ENCODE results near the gene LY9. TPM values are rescaled to one million over a fixed set of nuclear protein-coding genes. Genes with fewer than 3 reads are reported as not detected.

The LY9 gene
- total RNA-seq, 2 donors from 2014 or later, result 0.33 to 1.6 TPM

DNA sequence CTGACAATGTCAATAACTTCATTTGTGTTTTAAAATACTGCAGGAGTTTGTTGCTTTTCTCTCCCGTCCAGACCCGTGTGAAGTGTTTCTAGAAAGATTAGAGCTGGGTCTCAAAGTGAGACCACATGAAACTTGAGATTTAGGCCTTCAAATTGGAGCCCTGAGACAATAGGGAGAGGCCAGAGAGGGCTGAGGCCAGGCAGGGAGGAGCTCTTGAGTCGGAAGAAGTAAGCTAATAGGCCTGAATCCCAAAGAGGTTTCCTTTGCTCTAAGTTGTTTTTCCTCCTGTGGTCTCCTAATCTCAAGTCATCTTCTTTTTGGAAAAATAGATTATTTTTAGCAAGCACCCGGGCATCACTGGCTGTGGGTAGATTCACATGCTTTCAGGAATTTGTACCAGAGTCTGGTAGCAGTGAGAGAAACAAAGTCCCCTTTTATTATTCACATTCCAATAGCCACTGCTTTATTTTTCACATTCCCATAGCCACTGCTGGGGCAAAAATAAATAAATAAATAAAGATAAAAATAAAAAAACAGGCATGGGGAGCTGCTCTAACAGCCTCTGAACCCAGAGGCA, 41.1 kb downstream of the LY9 start:
- 54 to 64% methylated on average over 4 of the region's 4 CpGs for WGBS, 2 donors
- Histone ChIP-seq H3K4me3 (no peak overlapping the region), H3K4me1 (no peaks in the 10 kb centered on the region), H3K27ac (no peak overlapping the region), H3K36me3 (replicated peaks in 1 of 2; ENCODE audit: insufficient read depth in 1 of 2, low read depth in 2 of 2) (no peaks in the 10 kb centered on the region), H3K27me3 (no peaks in the 10 kb centered on the region), H3K9me3 (no peaks in the 10 kb centered on the region)
- TF ChIP-seq, protein P1, sequence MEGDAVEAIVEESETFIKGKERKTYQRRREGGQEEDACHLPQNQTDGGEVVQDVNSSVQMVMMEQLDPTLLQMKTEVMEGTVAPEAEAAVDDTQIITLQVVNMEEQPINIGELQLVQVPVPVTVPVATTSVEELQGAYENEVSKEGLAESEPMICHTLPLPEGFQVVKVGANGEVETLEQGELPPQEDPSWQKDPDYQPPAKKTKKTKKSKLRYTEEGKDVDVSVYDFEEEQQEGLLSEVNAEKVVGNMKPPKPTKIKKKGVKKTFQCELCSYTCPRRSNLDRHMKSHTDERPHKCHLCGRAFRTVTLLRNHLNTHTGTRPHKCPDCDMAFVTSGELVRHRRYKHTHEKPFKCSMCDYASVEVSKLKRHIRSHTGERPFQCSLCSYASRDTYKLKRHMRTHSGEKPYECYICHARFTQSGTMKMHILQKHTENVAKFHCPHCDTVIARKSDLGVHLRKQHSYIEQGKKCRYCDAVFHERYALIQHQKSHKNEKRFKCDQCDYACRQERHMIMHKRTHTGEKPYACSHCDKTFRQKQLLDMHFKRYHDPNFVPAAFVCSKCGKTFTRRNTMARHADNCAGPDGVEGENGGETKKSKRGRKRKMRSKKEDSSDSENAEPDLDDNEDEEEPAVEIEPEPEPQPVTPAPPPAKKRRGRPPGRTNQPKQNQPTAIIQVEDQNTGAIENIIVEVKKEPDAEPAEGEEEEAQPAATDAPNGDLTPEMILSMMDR (IDR thresholded peaks at IDR 0.05), result no peak
- no peak for TF ChIP-seq POLR2A (IDR thresholded peaks at IDR 0.05)
- intact Hi-C loops (cut with DNase I), result loop anchor here (5.0 to 10.0 kb wide), 2 partner anchors 115 to 258 kb away; partner anchors contain the start of genes ITLN2 and KLHDC9
- ATAC-seq, result no peak
- DNase-seq, result no peak

- no peaks in the 10 kb centered on the region for H3K9me3 ChIP-seq
- H3K4me3 ChIP-seq, result no peak overlapping the region
- 61 to 88% methylated on average over 7 to 9 of the region's 9 CpGs for WGBS, 2 donors
- TF ChIP-seq, protein P1 (IDR thresholded peaks at IDR 0.05), result no peak
- TF ChIP-seq POLR2A (IDR thresholded peaks at IDR 0.05), result no peak
- no peak overlapping the region for H3K27ac ChIP-seq
- intact Hi-C loops (cut with DNase I), result loop anchor here (5.0 to 10.0 kb wide), 2 partner anchors 115 to 257 kb away; partner anchors contain the start of genes ITLN2 and KLHDC9
- ATAC-seq, result no peak
- H3K4me1 ChIP-seq, result no peaks in the 10 kb centered on the region
- H3K27me3 ChIP-seq, result no peaks in the 10 kb centered on the region
- DNase-seq, result peak in 2 of 4 donors; percentile 22 to 37
- no peaks in the 10 kb centered on the region for H3K36me3 ChIP-seq (replicated peaks in 1 of 2; ENCODE audit: insufficient read depth in 1 of 2, low read depth in 2 of 2)
These were observed 41.7 kb downstream of the LY9 start for GRCh38 chr1:160837558-160838205.

- H3K27ac ChIP-seq, result no peak overlapping the region
These were observed 42.9 kb downstream of the LY9 start for GRCh38 chr1:160838888-160839287.

GRCh38 chr1:160839746-160840145, 43.8 kb downstream of the LY9 start:
- TF ChIP-seq, protein P1 (IDR thresholded peaks at IDR 0.05), result no peak
- no peak for TF ChIP-seq POLR2A (IDR thresholded peaks at IDR 0.05)
- DNase-seq (no peak), ATAC-seq (no peak)
- no peaks in the 10 kb centered on the region for H3K9me3 ChIP-seq
- 73 to 78% methylated on average over 2 of the region's 2 CpGs for WGBS, 2 donors
- no peaks in the 10 kb centered on the region for H3K36me3 ChIP-seq (replicated peaks in 1 of 2; ENCODE audit: insufficient read depth in 1 of 2, low read depth in 2 of 2)
- H3K27ac ChIP-seq, result no peak overlapping the region
- no peak overlapping the region for H3K4me3 ChIP-seq
- H3K27me3 ChIP-seq, result no peaks in the 10 kb centered on the region
- no peaks in the 10 kb centered on the region for H3K4me1 ChIP-seq
- intact Hi-C loops (cut with DNase I), result loop anchor here (5.0 to 10.0 kb wide), 2 partner anchors 113 to 255 kb away; partner anchors contain the start of genes ITLN2 and KLHDC9

More at GRCh38 chr1:160838888-160839287, 42.9 kb downstream of the LY9 start:
- WGBS, 2 donors, result 64 to 72% methylated on average over 7 of the region's 7 CpGs
- intact Hi-C loops (cut with DNase I), result loop anchor here (5.0 to 10.0 kb wide), 2 partner anchors 113 to 256 kb away; partner anchors contain the start of genes ITLN2 and KLHDC9
- H3K4me3 ChIP-seq, result no peak overlapping the region
- H3K27me3 ChIP-seq, result no peaks in the 10 kb centered on the region
- ATAC-seq (no peak), DNase-seq (no peak)
- TF ChIP-seq, protein P1 (IDR thresholded peaks at IDR 0.05), result no peak
- TF ChIP-seq POLR2A (IDR thresholded peaks at IDR 0.05), result no peak
- H3K4me1 ChIP-seq, result no peaks in the 10 kb centered on the region
- H3K36me3 ChIP-seq (replicated peaks in 1 of 2; ENCODE audit: insufficient read depth in 1 of 2, low read depth in 2 of 2), result no peaks in the 10 kb centered on the region
- no peaks in the 10 kb centered on the region for H3K9me3 ChIP-seq
